ENCODE data around the gene PCBD1. TPM values are rescaled to one million over a fixed set of nuclear protein-coding genes. Genes with fewer than 3 reads are reported as not detected.

The PCBD1 gene
- total RNA-seq, 1 experiment from 2014 or later: 39.7 TPM

- Histone ChIP-seq H2BK20ac (ENCODE audit: low read depth, low read length, poor library complexity, severe bottlenecking) (no peak overlapping the region), H2AK5ac (ENCODE audit: insufficient read length, low read length) (no peak overlapping the region), H3T11ph (ENCODE audit: low read length) (no peak overlapping the region), H4K91ac (ENCODE audit: insufficient read length, low read depth, low read length) (no peak overlapping the region), H3K23me2 (ENCODE audit: insufficient read length, low read depth, low read length, poor library complexity, severe bottlenecking) (peaks cover under 1% of the 10 kb centered on the region), H2AFZ (ENCODE audit: low read length) (no peak overlapping the region), H3K4me1 (ENCODE audit: insufficient read depth, low read length) (peaks cover 15% of the 10 kb centered on the region; the same call in 1 of the 2 replicates), H2BK5ac (ENCODE audit: insufficient read length, low read length) (no peak overlapping the region), H3K79me2 (ENCODE audit: insufficient read depth, low read length) (no peaks in the 10 kb centered on the region), H3K18ac (ENCODE audit: insufficient read length, low read depth, low read length) (no peak overlapping the region), H3K56ac (ENCODE audit: insufficient read length, low read depth, low read length) (no peak overlapping the region), H3K27me3 (ENCODE audit: insufficient read depth, low read length) (no peaks in the 10 kb centered on the region), H2BK120ac (ENCODE audit: low read depth, low read length, poor library complexity, severe bottlenecking) (no peak overlapping the region), H3K4ac (ENCODE audit: low read depth, low read length) (no peak overlapping the region), H3K9ac (ENCODE audit: extremely low read depth, insufficient read length, low read length) (no peak overlapping the region), H2BK12ac (ENCODE audit: insufficient read length, low read depth, low read length) (no peak overlapping the region), H4K20me1 (ENCODE audit: control insufficient read depth, insufficient read depth, insufficient read length) (no peaks in the 10 kb centered on the region), H3K27ac (ENCODE audit: insufficient read length, low read depth, low read length) (no peak overlapping the region), H3K23ac (ENCODE audit: insufficient read length, low read depth, low read length) (no peak overlapping the region), H3K79me1 (ENCODE audit: insufficient read depth, low read depth, low read length, poor library complexity, severe bottlenecking) (no peaks in the 10 kb centered on the region), H3K14ac (ENCODE audit: insufficient read depth, low read length) (no peak overlapping the region), H4K8ac (replicated peaks; ENCODE audit: insufficient read length, low read depth, low read length) (no peak overlapping the region), H3K4me2 (ENCODE audit: insufficient read depth, insufficient read length, low read length) (no peak overlapping the region), H4K5ac (ENCODE audit: insufficient read length, low read depth, low read length) (no peak overlapping the region), H2BK15ac (ENCODE audit: low read depth, low read length) (no peak overlapping the region), H3K9me3 (ENCODE audit: control insufficient read depth, low read depth, low read length) (no peaks in the 10 kb centered on the region)
- Mint-ChIP-seq H3K4me1 (peaks cover 38 to 40% of the 10 kb centered on the region in 2 experiments), H3K27me3 (ENCODE audit: low read depth) (peaks cover 2% of the 10 kb centered on the region; the same call in 1 of the 2 replicates), H3K27ac (peak overlapping the region in 1 of 3 experiments; percentile 0; a peak in 1 of 7 replicates), H3K36me3 (ENCODE audit: insufficient read depth in 1 of 3, low read depth in 3 of 3) (peaks cover 0 to 5% (median 0%) of the 10 kb centered on the region in 3 experiments; a peak in 2 of 7 replicates), H3K9me3 (peaks cover 0 to 3% of the 10 kb centered on the region in 2 experiments; a peak in 2 of 5 replicates), H3K4me3 (no peak overlapping the region)
- TF ChIP-seq CTCF (conservative IDR thresholded peaks at IDR 0.05): no peak
- no CpG with 5 or more reads among the region's 4 CpGs for WGBS (ENCODE audit: extremely low coverage, insufficient read length, low lambda C conversion rate)
- DNase-seq: no peak
Measured at GRCh38 chr10:70892631-70893030, 4.3 kb upstream of the PCBD1 start.

Data from H9 (cell line).